Activated CD8-positive, alpha-beta memory T cell treated with anti-CD3 and anti-CD28 coated beads, Interleukin-2, amount 10 ng/mL, durations not matched to agents 7 days and 5 days (primary cell): Measurements from ENCODE around the gene DGKD. TPM values are rescaled to one million over a fixed set of nuclear protein-coding genes. Genes with fewer than 3 reads are reported as not detected.

ENCODE experiments used
- ATAC-seq: fragments of 150-1000 bp; cut with Tn5 transposase; one replicate; pipeline ENCODE4 v1.10.0; 2021; ENCODE audit warnings: moderate library complexity
- CTCF ChIA-PET: fragments of 350-600 bp; sonication (Branson Sonifier 250); formaldehyde crosslinking; loops from one replicate; lab custom pipeline; 2021; ENCODE audit warnings: antibody characterized with exemption; lab: Charles Lee
- DNase-seq: peaks from one replicate; pipeline ENCODE4 v3.0.0-alpha.2; 2020
- H3K27ac Mint-ChIP-seq: one replicate; pipeline ENCODE4 v1.8.0; 2021; ENCODE audit warnings: mild to moderate bottlenecking, mixed read lengths
- H3K27me3 Mint-ChIP-seq: one replicate; pipeline ENCODE4 v1.8.0; 2021; ENCODE audit warnings: mixed read lengths
- H3K36me3 Mint-ChIP-seq: one replicate; pipeline ENCODE4 v1.8.0; 2021; ENCODE audit warnings: mild to moderate bottlenecking, mixed read lengths
- H3K4me1 Mint-ChIP-seq: one replicate; pipeline ENCODE4 v1.8.0; 2021; ENCODE audit warnings: mixed read lengths
- H3K4me3 Mint-ChIP-seq: one replicate; pipeline ENCODE4 v1.8.0; 2021; ENCODE audit warnings: mild to moderate bottlenecking, moderate library complexity, mixed read lengths
- H3K9me3 Mint-ChIP-seq: one replicate; pipeline ENCODE4 v1.8.0; 2022; ENCODE audit warnings: low read depth, mixed read lengths
- total RNA-seq, 2 experiments: library from RNA; stranded (reverse); gene quantifications; one replicate each; pipeline ENCODE4 v1.2.3, GENCODE V29; 2021

DGKD gene
- total RNA-seq, 2 experiments from 2014 or later = 42.3 to 92.4 TPM

DNA sequence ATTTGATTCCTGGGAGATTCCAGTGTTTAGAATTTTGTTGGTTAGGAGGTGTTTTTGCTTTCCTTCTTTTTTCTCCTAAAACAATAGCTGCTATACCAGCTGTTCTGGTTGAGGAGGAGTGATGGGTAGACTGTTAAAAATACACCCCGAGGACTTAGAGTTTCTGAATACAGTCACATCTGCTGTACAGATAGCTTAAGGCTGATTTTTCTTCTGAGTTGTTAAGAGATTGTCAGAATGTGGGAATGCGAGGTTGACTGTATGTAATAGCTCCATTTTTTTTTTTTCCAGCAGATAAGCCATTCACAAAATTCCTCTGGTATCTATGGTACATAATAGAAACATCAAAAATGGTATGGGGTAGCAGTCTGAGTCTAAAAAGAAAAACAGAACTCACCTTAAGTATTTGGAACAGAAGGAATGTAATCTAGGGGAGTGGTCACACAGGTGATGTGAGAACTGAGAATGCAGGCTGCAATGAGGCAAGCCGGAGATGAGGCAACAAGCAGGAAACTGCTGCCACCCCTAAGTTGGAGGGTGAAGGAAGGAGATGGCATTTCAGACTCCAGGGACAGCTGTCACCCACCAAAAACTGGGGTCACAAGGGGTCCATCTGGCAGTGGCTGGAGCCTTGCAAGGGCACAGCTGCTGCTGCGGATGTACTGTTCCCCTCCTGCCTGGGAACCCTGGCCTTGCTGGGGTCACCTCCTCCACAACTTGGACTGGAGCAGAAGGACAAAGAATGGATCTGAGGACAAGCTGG, 2.4 kb downstream of the DGKD start:
- Mint-ChIP-seq H3K4me1 (peaks cover 50% of the 10 kb centered on the region), H3K27me3 (no peaks in the 10 kb centered on the region), H3K9me3 (no peaks in the 10 kb centered on the region), H3K27ac (peak overlapping the region; percentile 29), H3K4me3 (peak overlapping the region; percentile 78), H3K36me3 (peaks cover 39% of the 10 kb centered on the region)
- ATAC-seq (no peak), DNase-seq (no peak)
- CTCF ChIA-PET = interaction anchor here (0.9 to 4.7 kb wide), 5 partner anchors 10 to 89 kb away, joined by 3 to 23 read pairs (median 4); no protein-coding TSS in a partner anchor

DNA sequence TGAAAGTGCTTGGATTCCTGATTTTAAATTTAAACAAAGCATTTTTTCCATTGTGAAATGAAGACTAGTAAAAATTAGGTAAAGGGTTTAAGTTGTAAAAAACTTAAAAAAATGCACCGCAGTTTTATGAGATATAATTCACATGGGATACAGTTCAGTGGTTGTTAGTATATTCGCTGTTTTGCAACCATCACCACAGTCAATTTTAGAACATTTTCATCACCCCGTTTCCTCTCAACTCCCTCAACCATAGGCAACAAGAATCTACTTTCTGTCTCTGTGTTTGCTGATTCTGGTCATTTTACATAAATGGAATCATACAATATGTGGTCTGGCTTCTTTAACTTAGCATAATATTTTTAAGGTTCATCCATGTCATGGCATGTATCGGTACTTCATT, 4.0 kb downstream of the DGKD start:
- no peaks in the 10 kb centered on the region for H3K27me3 Mint-ChIP-seq
- peaks cover 45% of the 10 kb centered on the region for H3K4me1 Mint-ChIP-seq
- H3K4me3 Mint-ChIP-seq = no peak overlapping the region
- peaks cover 46% of the 10 kb centered on the region for H3K36me3 Mint-ChIP-seq
- CTCF ChIA-PET = interaction anchor here (0.8 to 2.5 kb wide), 5 partner anchors 12 to 85 kb away, joined by 3 to 21 read pairs (median 4); no protein-coding TSS in a partner anchor
- DNase-seq = no peak
- no peak for ATAC-seq
- H3K27ac Mint-ChIP-seq = no peak overlapping the region
- H3K9me3 Mint-ChIP-seq = no peaks in the 10 kb centered on the region

DNA sequence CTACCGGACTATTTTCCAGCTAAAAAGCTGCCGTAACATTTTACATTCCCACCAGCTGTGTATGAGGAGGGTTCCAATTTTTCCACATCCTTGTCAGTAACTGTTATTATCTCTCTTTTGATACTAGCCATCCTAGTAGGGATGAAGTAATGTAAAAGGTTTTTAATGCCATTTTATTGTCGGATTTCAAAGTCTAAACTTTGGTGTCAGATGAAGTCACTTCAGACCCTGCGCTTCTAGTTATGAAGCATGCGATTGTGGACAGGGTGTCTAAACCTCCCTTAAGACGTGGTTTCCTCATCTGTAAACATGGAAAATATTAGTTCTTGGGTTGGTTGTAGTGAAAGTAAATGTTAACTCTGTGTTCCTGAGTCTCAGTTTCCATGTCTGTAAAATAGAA, 4.7 kb downstream of the DGKD start:
- peaks cover 51% of the 10 kb centered on the region for H3K36me3 Mint-ChIP-seq
- H3K4me3 Mint-ChIP-seq = no peak overlapping the region
- CTCF ChIA-PET = interaction anchor here (1.9 kb wide), 1 partner anchor 12 kb away, joined by 4 read pairs; no protein-coding TSS in a partner anchor
- DNase-seq (no peak), ATAC-seq (no peak)
- H3K27ac Mint-ChIP-seq = no peak overlapping the region
- peaks cover 3% of the 10 kb centered on the region for H3K9me3 Mint-ChIP-seq
- H3K4me1 Mint-ChIP-seq = peaks cover 42% of the 10 kb centered on the region
- no peaks in the 10 kb centered on the region for H3K27me3 Mint-ChIP-seq

DNA sequence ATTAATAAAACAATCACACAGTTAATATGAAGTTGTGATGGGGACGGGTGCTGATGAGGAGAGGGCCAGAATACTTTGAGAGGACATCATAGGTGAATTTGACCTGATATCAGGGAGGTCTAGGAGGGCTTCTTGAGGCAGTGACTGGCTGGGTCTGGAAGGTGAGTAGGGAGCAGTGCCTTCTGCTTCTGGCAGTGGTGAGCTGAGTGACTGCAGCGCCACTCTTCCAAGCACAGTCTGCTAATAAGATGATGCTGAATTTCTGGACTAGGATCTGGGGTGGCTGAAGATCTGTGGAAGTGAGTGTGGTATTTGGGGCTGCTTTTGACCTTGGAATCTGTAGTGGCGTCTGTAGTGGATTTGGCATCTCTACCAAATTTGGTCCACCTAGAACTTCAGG, 5.5 kb downstream of the DGKD start:
- CTCF ChIA-PET = no interaction called here
- H3K27ac Mint-ChIP-seq = no peak overlapping the region
- peaks cover 56% of the 10 kb centered on the region for H3K36me3 Mint-ChIP-seq
- ATAC-seq = no peak
- no peaks in the 10 kb centered on the region for H3K27me3 Mint-ChIP-seq
- DNase-seq = no peak
- H3K4me1 Mint-ChIP-seq = peaks cover 40% of the 10 kb centered on the region
- peaks cover 3% of the 10 kb centered on the region for H3K9me3 Mint-ChIP-seq
- no peak overlapping the region for H3K4me3 Mint-ChIP-seq

DNA sequence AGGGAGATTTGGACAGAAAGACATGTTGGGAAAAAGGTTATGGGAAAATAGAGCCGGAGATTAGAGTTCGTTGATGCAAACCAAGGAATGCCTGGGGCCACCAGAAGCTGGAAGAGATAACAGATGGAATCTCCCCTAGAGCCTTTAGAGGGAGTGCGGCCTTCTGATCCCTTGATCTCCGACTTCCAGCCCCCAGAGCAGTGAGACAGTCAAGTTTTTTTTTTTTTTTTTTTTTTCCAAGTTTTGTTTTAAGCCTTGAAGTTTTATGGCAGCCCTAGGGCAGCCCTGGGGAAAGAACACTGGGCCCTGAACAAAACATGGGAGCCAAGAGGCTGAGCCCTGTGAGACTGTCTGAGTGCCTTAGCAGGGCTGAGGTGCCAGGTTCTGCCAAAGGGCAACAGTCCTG, 6.5 kb downstream of the DGKD start:
- DNase-seq = no peak
- CTCF ChIA-PET = no interaction called here
- no peak for ATAC-seq
- H3K36me3 Mint-ChIP-seq = peaks cover 50% of the 10 kb centered on the region
- H3K9me3 Mint-ChIP-seq = peaks cover 3% of the 10 kb centered on the region
- H3K4me1 Mint-ChIP-seq = peaks cover 33% of the 10 kb centered on the region
- no peak overlapping the region for H3K27ac Mint-ChIP-seq
- no peaks in the 10 kb centered on the region for H3K27me3 Mint-ChIP-seq
- no peak overlapping the region for H3K4me3 Mint-ChIP-seq

DNA sequence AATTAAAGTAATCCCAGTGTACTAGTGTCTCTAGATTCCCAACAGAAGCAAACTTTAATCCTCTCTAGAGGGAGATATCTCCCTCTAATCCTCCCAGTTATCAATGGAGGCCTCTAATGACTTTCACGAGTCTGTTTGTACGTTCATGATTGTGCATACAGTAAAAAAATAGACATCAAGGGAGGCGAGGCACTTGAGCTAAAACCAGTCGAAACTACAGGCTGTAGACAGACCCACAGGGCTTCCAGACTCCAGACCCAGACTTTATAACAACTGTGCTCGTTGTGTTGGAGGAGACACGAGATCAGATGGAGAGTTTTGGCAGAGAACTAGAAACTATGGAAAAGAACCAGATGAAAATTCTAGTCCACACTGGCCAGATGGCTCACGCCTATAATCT, 7.0 kb downstream of the DGKD start:
- CTCF ChIA-PET = no interaction called here
- Mint-ChIP-seq H3K27me3 (no peaks in the 10 kb centered on the region), H3K4me3 (no peak overlapping the region), H3K27ac (no peak overlapping the region), H3K9me3 (peaks cover 3% of the 10 kb centered on the region), H3K36me3 (peaks cover 45% of the 10 kb centered on the region), H3K4me1 (peaks cover 28% of the 10 kb centered on the region)
- ATAC-seq (no peak), DNase-seq (no peak)

DNA sequence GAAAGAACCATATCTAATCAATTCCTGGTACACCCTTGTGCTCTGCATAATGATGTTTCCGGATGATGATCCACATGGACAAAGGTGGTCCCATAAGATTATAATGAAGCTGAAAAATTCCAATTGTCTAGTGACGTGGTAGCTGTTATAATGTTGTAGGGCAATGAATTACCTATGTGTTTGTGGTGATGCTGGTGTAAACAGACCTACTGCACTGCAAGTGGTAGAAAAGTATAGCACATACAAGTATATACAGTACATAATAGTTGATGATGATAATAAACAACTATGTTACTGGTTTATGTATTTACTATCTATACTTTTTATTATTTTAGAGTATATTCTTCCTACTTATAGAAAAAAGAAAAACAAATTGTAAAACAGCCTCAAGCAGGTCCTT, 8.4 kb downstream of the DGKD start:
- Mint-ChIP-seq H3K27me3 (no peaks in the 10 kb centered on the region), H3K27ac (no peak overlapping the region), H3K4me1 (peaks cover 16% of the 10 kb centered on the region), H3K4me3 (no peak overlapping the region), H3K9me3 (peaks cover 3% of the 10 kb centered on the region), H3K36me3 (peaks cover 37% of the 10 kb centered on the region)
- CTCF ChIA-PET = interaction anchor here (2.2 kb wide), 1 partner anchor 9 kb away, joined by 6 read pairs; no protein-coding TSS in a partner anchor
- ATAC-seq (no peak), DNase-seq (no peak)

DNA sequence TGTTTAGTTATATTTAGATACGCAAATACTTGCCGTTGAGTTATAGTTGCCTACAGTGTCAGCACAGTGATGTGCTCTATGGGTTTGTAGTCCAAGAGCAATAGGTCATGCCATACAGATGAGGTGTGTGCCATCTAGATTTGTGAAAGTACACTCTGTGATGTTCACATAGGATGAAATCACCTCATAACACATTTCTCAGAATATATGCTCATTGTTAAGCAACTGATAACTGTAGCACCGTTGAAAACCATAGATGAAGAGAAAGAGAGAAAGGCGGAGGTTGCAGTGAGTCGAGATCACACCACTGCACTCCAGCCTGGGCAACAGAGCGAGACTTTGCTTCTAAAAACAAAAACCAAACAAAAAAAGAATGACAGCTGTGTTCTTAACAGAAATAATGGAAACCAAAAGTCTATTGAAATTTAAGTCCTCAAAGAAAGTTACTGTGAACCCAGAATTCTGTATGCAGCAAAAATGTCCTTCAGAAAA, 9.5 kb downstream of the DGKD start:
- CTCF ChIA-PET = interaction anchor here (2.2 kb wide), 1 partner anchor 10 kb away, joined by 6 read pairs; no protein-coding TSS in a partner anchor
- H3K4me1 Mint-ChIP-seq = peaks cover 9% of the 10 kb centered on the region
- ATAC-seq (no peak), DNase-seq (no peak)
- no peaks in the 10 kb centered on the region for H3K27me3 Mint-ChIP-seq
- peaks cover 28% of the 10 kb centered on the region for H3K36me3 Mint-ChIP-seq
- peaks cover 3% of the 10 kb centered on the region for H3K9me3 Mint-ChIP-seq
- no peak overlapping the region for H3K27ac Mint-ChIP-seq
- no peak overlapping the region for H3K4me3 Mint-ChIP-seq

DNA sequence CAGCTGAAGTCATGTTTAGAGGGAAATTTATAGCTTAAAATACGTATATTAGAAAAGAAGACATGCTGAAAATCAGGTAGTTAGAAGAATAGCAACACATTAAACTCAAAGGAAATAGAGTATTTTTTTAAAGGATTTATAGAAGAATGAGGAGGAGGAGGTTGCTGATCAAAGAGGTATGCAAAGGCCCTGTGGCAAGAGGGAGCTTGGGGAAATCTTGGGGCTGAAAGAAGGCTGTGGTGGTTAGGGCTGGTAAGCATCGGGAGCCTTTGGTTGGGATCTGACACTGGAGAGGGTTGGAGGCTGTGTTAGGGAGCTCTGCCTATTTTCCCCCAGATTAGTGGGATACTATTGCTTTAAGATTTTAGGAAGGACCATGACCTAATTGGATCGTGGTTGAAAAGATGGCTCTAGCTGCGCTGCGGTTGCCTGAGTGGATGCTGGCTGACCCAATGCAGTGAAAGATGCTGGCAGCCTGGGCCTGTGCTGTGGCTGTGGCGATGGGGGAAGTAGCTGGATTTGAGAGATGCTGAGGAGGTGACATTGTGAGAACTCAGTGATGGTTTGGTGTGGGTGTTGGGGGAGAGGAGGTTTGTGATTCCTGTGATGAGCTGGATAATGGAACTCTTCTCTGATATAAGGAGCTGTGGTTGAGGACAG, 11.7 kb downstream of the DGKD start:
- Mint-ChIP-seq H3K4me1 (peaks cover 6% of the 10 kb centered on the region), H3K27ac (no peak overlapping the region), H3K27me3 (no peaks in the 10 kb centered on the region), H3K36me3 (peaks cover 20% of the 10 kb centered on the region), H3K4me3 (no peak overlapping the region), H3K9me3 (peaks cover 3% of the 10 kb centered on the region)
- CTCF ChIA-PET = interaction anchor here (1.0 to 1.7 kb wide), 4 partner anchors 11 to 49 kb away, joined by 3 to 5 read pairs (median 4); partner anchors contain the start of gene DGKD
- ATAC-seq = no peak
- DNase-seq = no peak

DNA sequence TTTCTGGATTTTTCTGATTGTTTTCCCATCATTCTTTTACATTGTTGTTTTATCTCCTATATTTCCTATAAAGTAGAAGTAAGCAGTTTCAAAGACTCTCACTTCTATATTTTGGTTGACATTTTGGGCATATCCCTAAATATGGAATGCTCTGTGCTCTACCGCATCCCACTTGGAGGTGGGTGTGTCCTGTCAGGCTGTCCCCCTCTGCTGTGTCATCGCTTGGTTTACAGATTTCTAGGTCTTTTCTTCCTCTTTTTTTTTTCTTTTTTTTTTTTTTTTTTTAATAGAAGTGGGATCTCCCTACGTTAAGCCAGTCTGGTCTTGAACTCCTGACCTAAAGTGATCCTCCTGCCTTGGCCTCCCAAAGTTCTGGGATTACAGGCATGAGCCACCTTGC, 13.3 kb downstream of the DGKD start:
- peaks cover 12% of the 10 kb centered on the region for H3K4me1 Mint-ChIP-seq
- CTCF ChIA-PET = no interaction called here
- no peak overlapping the region for H3K27ac Mint-ChIP-seq

DNA sequence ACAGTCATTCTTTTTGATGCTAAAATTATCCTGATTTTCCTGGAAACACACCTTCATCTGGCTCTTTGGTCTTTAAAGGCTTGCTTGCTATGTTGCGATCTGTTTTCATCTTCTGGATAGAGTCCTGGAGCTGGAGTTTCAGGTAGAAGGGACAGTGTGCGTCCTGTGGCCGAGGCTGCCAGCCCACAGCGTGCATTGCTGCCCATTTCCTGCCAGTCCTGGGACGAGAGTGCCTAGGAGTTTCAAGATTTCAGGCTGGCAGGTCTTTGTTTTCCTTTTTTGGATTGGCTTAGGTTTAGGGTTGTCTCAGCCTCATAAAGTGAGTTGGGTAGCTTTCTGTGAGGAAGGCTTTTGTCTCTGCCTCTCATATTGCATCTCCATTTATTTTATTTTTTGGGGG, 14.5 kb downstream of the DGKD start:
- no peak overlapping the region for H3K27ac Mint-ChIP-seq
- ATAC-seq (no peak), DNase-seq (no peak)
- peaks cover under 1% of the 10 kb centered on the region for H3K9me3 Mint-ChIP-seq
- no peak overlapping the region for H3K4me3 Mint-ChIP-seq
- peaks cover 17% of the 10 kb centered on the region for H3K36me3 Mint-ChIP-seq
- no peaks in the 10 kb centered on the region for H3K27me3 Mint-ChIP-seq
- CTCF ChIA-PET = no interaction called here
- H3K4me1 Mint-ChIP-seq = peaks cover 10% of the 10 kb centered on the region

More for the DNA sequence above, 13.3 kb downstream of the DGKD start:
- H3K27me3 Mint-ChIP-seq = no peaks in the 10 kb centered on the region
- peaks cover 3% of the 10 kb centered on the region for H3K9me3 Mint-ChIP-seq
- DNase-seq (no peak), ATAC-seq (no peak)
- H3K36me3 Mint-ChIP-seq = peaks cover 20% of the 10 kb centered on the region
- no peak overlapping the region for H3K4me3 Mint-ChIP-seq

DNA sequence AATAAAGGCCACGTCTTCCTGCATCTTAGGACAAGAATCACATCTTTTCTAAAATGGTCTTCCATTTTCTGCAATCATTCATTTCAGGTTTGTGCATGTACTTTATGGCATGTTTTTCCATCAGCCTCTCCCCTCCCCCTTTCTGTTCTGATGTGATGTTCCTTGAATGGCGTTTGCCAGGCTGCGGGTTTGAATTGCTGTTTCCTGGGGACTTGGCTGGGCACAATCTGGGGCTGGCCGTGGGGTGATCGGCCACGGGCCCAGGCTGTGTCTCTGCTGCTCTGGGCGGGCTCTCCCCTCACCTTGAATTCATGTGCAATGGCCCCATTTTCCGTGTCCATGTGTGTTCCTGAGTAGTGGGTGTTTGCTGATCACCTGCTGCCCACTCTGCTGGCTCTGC, 15.2 kb downstream of the DGKD start:
- no peaks in the 10 kb centered on the region for H3K9me3 Mint-ChIP-seq
- ATAC-seq (no peak), DNase-seq (no peak)
- H3K27ac Mint-ChIP-seq = no peak overlapping the region
- H3K36me3 Mint-ChIP-seq = peaks cover 13% of the 10 kb centered on the region
- CTCF ChIA-PET = no interaction called here
- peaks cover 10% of the 10 kb centered on the region for H3K4me1 Mint-ChIP-seq
- H3K4me3 Mint-ChIP-seq = no peak overlapping the region
- H3K27me3 Mint-ChIP-seq = no peaks in the 10 kb centered on the region

DNA sequence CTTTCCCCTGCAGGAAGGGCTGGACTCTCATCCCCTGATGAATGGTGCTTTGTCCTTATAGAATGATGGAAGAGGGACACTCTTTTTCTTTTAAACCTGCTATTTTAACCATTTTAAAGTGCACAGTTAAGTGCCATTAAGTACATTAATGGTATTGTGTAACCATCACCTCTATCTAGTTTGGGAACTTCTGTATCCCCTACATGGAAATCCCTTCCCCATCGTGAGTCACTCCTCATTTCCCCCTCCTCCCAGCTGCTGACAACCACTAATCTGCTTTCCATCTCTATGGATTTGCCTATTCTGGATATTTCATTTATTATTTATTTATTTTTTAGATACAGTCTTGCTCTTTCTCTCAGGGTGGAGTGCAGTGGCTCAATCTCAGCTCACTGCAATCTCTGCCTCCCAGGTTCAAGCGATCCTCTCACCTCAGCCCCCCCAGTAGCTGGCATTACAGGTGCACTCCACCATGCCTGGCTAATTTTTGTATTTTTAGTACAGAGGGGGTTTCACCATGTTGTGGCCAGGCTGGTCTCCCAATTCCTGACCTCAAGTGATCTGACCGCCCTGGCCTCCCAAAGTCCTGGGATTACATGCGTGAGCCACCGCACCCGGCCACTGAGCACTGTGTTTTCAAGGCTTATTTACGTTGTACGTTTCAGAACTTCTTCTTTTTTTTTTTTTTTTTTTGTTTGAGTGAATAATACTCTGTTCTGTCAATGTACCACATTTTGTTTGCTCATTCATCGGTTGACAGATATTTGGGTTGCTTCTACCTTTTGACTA, 15.8 kb downstream of the DGKD start:
- ATAC-seq (no peak), DNase-seq (no peak)
- CTCF ChIA-PET = no interaction called here
- no peaks in the 10 kb centered on the region for H3K9me3 Mint-ChIP-seq
- no peaks in the 10 kb centered on the region for H3K27me3 Mint-ChIP-seq
- H3K36me3 Mint-ChIP-seq = peaks cover 9% of the 10 kb centered on the region
- H3K4me1 Mint-ChIP-seq = peaks cover 10% of the 10 kb centered on the region
- H3K4me3 Mint-ChIP-seq = no peak overlapping the region
- H3K27ac Mint-ChIP-seq = no peak overlapping the region
